Measurements from ENCODE around the gene OBI1. TPM values are rescaled to one million over a fixed set of nuclear protein-coding genes. Genes with fewer than 3 reads are reported as not detected.

OBI1 gene
- total and polyA plus RNA-seq, 2 donors (not counting 1 experiment from before 2014, with no cell fraction given) = 10.2 to 11.4 TPM

- Histone ChIP-seq H3K4me1 (ENCODE audit: control insufficient read depth, extremely low read depth, insufficient read depth, low read length) (no peaks in the 10 kb centered on the region), H3K27ac (ENCODE audit: insufficient read depth, low read length) (no peak overlapping the region), H3K9ac (ENCODE audit: insufficient read depth, low read length) (no peak overlapping the region), H2AFZ (ENCODE audit: low read length) (no peak overlapping the region), H3K79me2 (ENCODE audit: control insufficient read depth, insufficient read depth, low read length) (no peaks in the 10 kb centered on the region), H3K9me3 (ENCODE audit: control insufficient read depth, insufficient read depth, low read depth, low read length) (no peaks in the 10 kb centered on the region), H4K20me1 (ENCODE audit: control insufficient read depth, extremely low read depth, insufficient read depth, low read length) (no peaks in the 10 kb centered on the region), H3K4me2 (ENCODE audit: extremely low read depth, insufficient read depth, low read length) (no peak overlapping the region), H3K36me3 (ENCODE audit: control insufficient read depth, insufficient read depth, low read length) (no peaks in the 10 kb centered on the region), H3K4me3 (replicated peaks in 1 of 4; ENCODE audit: control extremely low read depth in 1 of 4, insufficient read depth in 1 of 4, low read depth in 3 of 4, low read length in 4 of 4) (no peak overlapping the region), H3K27me3 (ENCODE audit: control insufficient read depth, insufficient read depth, low read length) (no peaks in the 10 kb centered on the region)
- no peak for TF ChIP-seq EZH2 (IDR thresholded peaks at IDR 0.05; ENCODE audit: low read length, missing control alignments)
- TF ChIP-seq, protein P1, sequence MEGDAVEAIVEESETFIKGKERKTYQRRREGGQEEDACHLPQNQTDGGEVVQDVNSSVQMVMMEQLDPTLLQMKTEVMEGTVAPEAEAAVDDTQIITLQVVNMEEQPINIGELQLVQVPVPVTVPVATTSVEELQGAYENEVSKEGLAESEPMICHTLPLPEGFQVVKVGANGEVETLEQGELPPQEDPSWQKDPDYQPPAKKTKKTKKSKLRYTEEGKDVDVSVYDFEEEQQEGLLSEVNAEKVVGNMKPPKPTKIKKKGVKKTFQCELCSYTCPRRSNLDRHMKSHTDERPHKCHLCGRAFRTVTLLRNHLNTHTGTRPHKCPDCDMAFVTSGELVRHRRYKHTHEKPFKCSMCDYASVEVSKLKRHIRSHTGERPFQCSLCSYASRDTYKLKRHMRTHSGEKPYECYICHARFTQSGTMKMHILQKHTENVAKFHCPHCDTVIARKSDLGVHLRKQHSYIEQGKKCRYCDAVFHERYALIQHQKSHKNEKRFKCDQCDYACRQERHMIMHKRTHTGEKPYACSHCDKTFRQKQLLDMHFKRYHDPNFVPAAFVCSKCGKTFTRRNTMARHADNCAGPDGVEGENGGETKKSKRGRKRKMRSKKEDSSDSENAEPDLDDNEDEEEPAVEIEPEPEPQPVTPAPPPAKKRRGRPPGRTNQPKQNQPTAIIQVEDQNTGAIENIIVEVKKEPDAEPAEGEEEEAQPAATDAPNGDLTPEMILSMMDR (conservative IDR thresholded peaks at IDR 0.05 in 1 of 2, IDR thresholded peaks at IDR 0.05 in 1 of 2; ENCODE audit: low read depth in 1 of 2, low read length in 2 of 2) = no peak
- DNase-seq (ENCODE audit: low read depth in 2 of 2) = no peak
Observed at GRCh38 chr13:78576261-78576660, 82.7 kb downstream of the OBI1 start.

- Histone ChIP-seq H3K4me3 (replicated peaks in 1 of 4; ENCODE audit: control extremely low read depth in 1 of 4, insufficient read depth in 1 of 4, low read depth in 3 of 4, low read length in 4 of 4) (no peak overlapping the region), H3K27me3 (ENCODE audit: control insufficient read depth, insufficient read depth, low read length) (no peaks in the 10 kb centered on the region), H3K4me2 (ENCODE audit: extremely low read depth, insufficient read depth, low read length) (no peak overlapping the region), H3K79me2 (ENCODE audit: control insufficient read depth, insufficient read depth, low read length) (no peaks in the 10 kb centered on the region), H2AFZ (ENCODE audit: low read length) (no peak overlapping the region), H4K20me1 (ENCODE audit: control insufficient read depth, extremely low read depth, insufficient read depth, low read length) (no peaks in the 10 kb centered on the region), H3K9ac (ENCODE audit: insufficient read depth, low read length) (no peak overlapping the region), H3K27ac (ENCODE audit: insufficient read depth, low read length) (no peak overlapping the region), H3K36me3 (ENCODE audit: control insufficient read depth, insufficient read depth, low read length) (no peaks in the 10 kb centered on the region), H3K9me3 (ENCODE audit: control insufficient read depth, insufficient read depth, low read depth, low read length) (no peaks in the 10 kb centered on the region), H3K4me1 (ENCODE audit: control insufficient read depth, extremely low read depth, insufficient read depth, low read length) (no peaks in the 10 kb centered on the region)
- TF ChIP-seq, protein P1 (conservative IDR thresholded peaks at IDR 0.05 in 1 of 2, IDR thresholded peaks at IDR 0.05 in 1 of 2; ENCODE audit: low read depth in 1 of 2, low read length in 2 of 2) = no peak
- TF ChIP-seq EZH2 (IDR thresholded peaks at IDR 0.05; ENCODE audit: low read length, missing control alignments) = no peak
- no peak for DNase-seq (ENCODE audit: low read depth in 2 of 2)
Observed at GRCh38 chr13:78572459-78572858, 86.5 kb downstream of the OBI1 start.

- TF ChIP-seq, protein P1 (conservative IDR thresholded peaks at IDR 0.05 in 1 of 2, IDR thresholded peaks at IDR 0.05 in 1 of 2; ENCODE audit: low read depth in 1 of 2, low read length in 2 of 2) = no peak
- no peak for TF ChIP-seq EZH2 (IDR thresholded peaks at IDR 0.05; ENCODE audit: low read length, missing control alignments)
- Histone ChIP-seq H3K9me3 (ENCODE audit: control insufficient read depth, insufficient read depth, low read depth, low read length) (no peaks in the 10 kb centered on the region), H3K27me3 (ENCODE audit: control insufficient read depth, insufficient read depth, low read length) (no peaks in the 10 kb centered on the region)
Observed at GRCh38 chr13:78569029-78569428, 89.9 kb downstream of the OBI1 start.

More at GRCh38 chr13:78569029-78569428, 89.9 kb downstream of the OBI1 start:
- Histone ChIP-seq H3K9ac (ENCODE audit: insufficient read depth, low read length) (no peak overlapping the region), H3K4me1 (ENCODE audit: control insufficient read depth, extremely low read depth, insufficient read depth, low read length) (no peaks in the 10 kb centered on the region), H3K79me2 (ENCODE audit: control insufficient read depth, insufficient read depth, low read length) (no peaks in the 10 kb centered on the region), H3K27ac (ENCODE audit: insufficient read depth, low read length) (no peak overlapping the region), H2AFZ (ENCODE audit: low read length) (no peak overlapping the region), H4K20me1 (ENCODE audit: control insufficient read depth, extremely low read depth, insufficient read depth, low read length) (no peaks in the 10 kb centered on the region), H3K4me2 (ENCODE audit: extremely low read depth, insufficient read depth, low read length) (no peak overlapping the region), H3K36me3 (ENCODE audit: control insufficient read depth, insufficient read depth, low read length) (no peaks in the 10 kb centered on the region), H3K4me3 (replicated peaks in 1 of 4; ENCODE audit: control extremely low read depth in 1 of 4, insufficient read depth in 1 of 4, low read depth in 3 of 4, low read length in 4 of 4) (no peak overlapping the region)
- DNase-seq (ENCODE audit: low read depth in 2 of 2) = no peak
